Nephron (organoid): ENCODE measurements around the gene CAV1.

Experiments
- H3K27ac Mint-ChIP-seq, 3 experiments: 2 replicates each; pipeline ENCODE4 v1.8.0; 2020; ENCODE audit warnings: mixed read lengths in 3 of 3, mild to moderate bottlenecking in 2 of 3, moderate library complexity in 1 of 3
- H3K27me3 Mint-ChIP-seq: 2 replicates; pipeline ENCODE4 v1.8.0; 2021; ENCODE audit warnings: low read depth, mild to moderate bottlenecking, moderate library complexity, mixed read lengths
- H3K36me3 Mint-ChIP-seq: 2 replicates; pipeline ENCODE4 v1.8.0; 2020; ENCODE audit warnings: low read depth, mixed read lengths
- H3K4me1 Mint-ChIP-seq: 2 replicates; pipeline ENCODE4 v1.8.0; 2020; ENCODE audit warnings: mixed read lengths
- H3K4me3 Mint-ChIP-seq, 3 experiments: 2 replicates each; pipeline ENCODE4 v1.8.0; 2020; ENCODE audit warnings: mild to moderate bottlenecking in 3 of 3, mixed read lengths in 3 of 3, moderate library complexity in 2 of 3
- H3K9me3 Mint-ChIP-seq: 2 replicates; pipeline ENCODE4 v1.8.0; 2020; ENCODE audit warnings: mixed read lengths
- TF ChIP-seq, protein P1 (sequence below), 3 experiments: fragments of 200-600 bp; sonication (generic); IDR thresholded peaks; one replicate each; pipeline ENCODE4 v1.5.0; 2021; ENCODE audit warnings: antibody characterized with exemption in 3 of 3; ENCODE audit not compliant: unreplicated experiment in 3 of 3

CAV1 gene

DNA sequence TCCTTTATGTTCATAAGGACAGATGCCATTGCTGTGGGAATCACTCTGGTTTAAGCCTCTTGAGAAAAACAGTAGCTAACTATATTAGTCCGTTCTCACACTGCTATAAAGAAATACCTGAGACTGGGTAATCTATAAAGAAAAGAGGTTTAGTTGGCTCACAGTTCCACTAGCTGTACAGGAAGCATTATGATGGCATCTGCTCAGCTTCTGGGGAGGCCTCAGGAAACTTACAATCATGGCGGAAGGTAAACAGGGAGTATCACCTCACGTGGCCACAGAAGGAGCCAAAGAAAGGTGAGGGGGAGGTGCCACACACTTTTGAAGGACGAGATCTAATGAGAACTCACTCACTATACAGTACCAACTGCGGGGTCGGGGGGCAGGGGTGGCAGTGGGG lies 28.2 kb upstream of the CAV1 start:
- H3K4me1 Mint-ChIP-seq = peaks cover 13% of the 10 kb centered on the region
- TF ChIP-seq, protein P1, sequence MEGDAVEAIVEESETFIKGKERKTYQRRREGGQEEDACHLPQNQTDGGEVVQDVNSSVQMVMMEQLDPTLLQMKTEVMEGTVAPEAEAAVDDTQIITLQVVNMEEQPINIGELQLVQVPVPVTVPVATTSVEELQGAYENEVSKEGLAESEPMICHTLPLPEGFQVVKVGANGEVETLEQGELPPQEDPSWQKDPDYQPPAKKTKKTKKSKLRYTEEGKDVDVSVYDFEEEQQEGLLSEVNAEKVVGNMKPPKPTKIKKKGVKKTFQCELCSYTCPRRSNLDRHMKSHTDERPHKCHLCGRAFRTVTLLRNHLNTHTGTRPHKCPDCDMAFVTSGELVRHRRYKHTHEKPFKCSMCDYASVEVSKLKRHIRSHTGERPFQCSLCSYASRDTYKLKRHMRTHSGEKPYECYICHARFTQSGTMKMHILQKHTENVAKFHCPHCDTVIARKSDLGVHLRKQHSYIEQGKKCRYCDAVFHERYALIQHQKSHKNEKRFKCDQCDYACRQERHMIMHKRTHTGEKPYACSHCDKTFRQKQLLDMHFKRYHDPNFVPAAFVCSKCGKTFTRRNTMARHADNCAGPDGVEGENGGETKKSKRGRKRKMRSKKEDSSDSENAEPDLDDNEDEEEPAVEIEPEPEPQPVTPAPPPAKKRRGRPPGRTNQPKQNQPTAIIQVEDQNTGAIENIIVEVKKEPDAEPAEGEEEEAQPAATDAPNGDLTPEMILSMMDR (IDR thresholded peaks at IDR 0.05; ENCODE audit: unreplicated experiment in 3 of 3) = no peak
- H3K9me3 Mint-ChIP-seq = peaks cover 2% of the 10 kb centered on the region
- no peak overlapping the region for H3K27ac Mint-ChIP-seq
- H3K36me3 Mint-ChIP-seq = peaks cover 3% of the 10 kb centered on the region
- H3K27me3 Mint-ChIP-seq = peaks cover 35% of the 10 kb centered on the region
- no peak overlapping the region for H3K4me3 Mint-ChIP-seq

GRCh38 chr7:116497708-116498107 lies 27.1 kb upstream of the CAV1 start:
- Mint-ChIP-seq H3K4me3 (peak overlapping the region; percentile 26 to 58 (median 53)), H3K27ac (no peak overlapping the region), H3K27me3 (peaks cover 43% of the 10 kb centered on the region), H3K4me1 (peaks cover 6% of the 10 kb centered on the region), H3K36me3 (peaks cover 3% of the 10 kb centered on the region), H3K9me3 (peaks cover 2% of the 10 kb centered on the region)
- TF ChIP-seq, protein P1 (IDR thresholded peaks at IDR 0.05; ENCODE audit: unreplicated experiment in 3 of 3) = no peak

DNA sequence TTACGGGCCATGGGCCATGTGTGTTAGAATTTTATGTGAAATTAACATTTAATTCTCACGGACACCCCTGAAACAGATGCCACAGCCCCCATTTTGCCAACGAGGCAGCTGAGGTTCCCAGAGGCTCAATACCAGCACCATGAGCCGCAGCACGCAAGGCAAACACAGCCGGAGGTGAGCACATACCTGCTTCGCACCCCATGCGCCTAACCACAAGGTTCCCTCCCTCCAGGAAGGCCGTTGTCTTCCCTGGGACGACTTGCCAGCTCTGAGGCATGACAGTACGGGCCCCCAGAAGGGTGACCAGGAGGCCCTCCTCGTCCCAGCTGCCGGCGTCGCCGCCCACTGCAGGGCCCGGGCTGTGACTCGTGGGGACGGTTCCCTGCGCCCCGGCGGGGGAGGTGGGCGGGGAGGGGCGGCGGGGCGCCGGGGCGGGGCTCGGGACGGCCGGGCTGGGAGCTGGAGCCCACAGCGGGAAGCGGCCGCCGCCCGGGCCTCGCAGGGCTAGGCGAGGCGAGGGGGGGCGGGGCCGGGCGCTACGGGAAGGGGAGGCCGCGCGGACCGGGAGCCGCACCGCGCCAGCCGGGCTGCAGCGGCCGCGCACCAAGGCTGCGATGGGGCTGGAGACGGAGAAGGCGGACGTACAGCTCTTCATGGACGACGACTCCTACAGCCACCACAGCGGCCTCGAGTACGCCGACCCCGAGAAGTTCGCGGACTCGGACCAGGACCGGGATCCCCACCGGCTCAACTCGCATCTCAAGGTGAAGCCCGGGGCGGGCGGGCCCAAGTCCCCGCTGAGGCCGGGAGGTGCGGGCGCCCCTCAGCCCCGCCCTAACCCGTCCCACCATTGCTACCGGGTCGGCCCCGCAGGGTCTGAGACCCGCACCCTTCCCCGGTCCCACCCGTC lies 25.4 kb upstream of the CAV1 start, which contains the start of gene CAV2:
Gene CAV2 (plus strand): TSS at position 571 of the 910 bp plus-strand sequence. CDS start 44 bp downstream, at position 615.
- TF ChIP-seq, protein P1 (IDR thresholded peaks at IDR 0.05; ENCODE audit: unreplicated experiment in 3 of 3) = no peak
- Mint-ChIP-seq H3K4me3 (peak within 1 kb of the TSS; percentile 86 to 88 (median 86)), H3K4me1 (peaks cover 6% of the 10 kb centered on the region), H3K36me3 (peaks cover 3% of the 10 kb centered on the region), H3K27ac (peak within 1 kb of the TSS in 2 of 3 experiments; percentile 50 to 73), H3K27me3 (peaks cover 53% of the 10 kb centered on the region), H3K9me3 (peaks cover 2% of the 10 kb centered on the region)

DNA sequence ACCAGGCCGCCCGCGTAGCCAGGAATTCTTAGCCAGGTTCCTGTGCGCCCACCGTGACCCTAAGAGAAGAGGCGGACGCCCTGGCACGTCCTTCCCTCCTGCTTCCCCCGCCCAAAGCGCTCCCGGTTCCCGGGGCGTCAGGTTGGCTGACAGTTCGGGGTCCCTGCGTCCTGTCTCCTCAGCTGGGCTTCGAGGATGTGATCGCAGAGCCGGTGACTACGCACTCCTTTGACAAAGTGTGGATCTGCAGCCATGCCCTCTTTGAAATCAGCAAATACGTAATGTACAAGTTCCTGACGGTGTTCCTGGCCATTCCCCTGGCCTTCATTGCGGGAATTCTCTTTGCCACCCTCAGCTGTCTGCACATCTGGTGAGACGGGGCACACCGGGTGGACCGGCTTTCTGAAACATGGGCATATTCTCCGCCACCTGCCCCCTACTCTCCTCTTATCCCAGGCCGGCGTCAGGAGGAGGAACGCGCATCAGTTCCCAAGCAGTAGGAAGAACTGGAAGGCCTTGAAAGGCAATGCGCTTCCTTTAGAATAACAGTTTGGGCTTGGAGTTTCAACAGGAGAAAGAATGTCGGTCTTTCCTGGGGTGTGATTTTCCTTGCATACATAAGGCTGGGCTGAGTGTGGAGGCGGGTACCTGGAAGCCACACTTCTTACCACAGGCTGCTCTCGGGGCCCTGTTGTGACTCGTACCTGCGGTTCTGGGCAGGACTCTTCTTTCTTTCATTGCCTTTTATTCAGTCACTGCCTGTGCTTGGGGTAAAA lies 24.6 kb upstream of the CAV1 start:
- TF ChIP-seq, protein P1 (IDR thresholded peaks at IDR 0.05; ENCODE audit: unreplicated experiment in 3 of 3) = no peak

DNA sequence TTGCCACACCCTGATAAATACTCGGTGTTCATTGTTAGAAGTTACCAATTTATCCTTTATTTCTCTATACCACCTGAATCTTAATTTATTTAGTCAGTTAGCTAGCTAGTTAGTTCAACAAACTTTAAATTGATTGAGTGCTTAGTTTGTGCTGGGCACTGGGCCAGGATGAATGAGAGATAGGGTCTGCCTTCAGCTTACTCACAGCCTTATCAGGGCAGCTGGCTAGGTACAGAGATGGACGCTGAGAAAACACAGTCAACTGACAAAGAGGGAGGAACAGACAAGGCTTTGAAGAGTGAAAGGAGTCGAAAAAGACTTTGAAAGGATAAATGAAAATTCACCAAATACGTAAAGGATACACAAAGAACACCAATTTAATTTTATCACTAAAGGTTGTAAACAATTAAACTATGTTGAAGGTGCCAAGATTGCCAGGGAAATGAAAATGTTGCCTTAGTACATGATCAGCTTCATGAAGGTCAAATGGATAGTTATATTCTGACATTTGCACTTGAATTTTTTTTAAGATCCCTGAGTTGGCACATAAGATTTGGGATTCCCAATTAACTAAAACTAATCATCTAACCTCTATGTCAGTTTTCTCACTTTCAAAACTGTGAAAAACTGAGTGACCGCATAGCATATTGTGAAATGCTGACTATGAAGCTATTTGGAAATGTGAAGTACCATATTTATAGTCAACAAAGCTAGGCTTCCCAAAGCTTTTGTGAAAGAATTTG lies 23.2 kb upstream of the CAV1 start:
- TF ChIP-seq, protein P1 (IDR thresholded peaks at IDR 0.05; ENCODE audit: unreplicated experiment in 3 of 3) = no peak
- Mint-ChIP-seq H3K27me3 (peaks cover 59% of the 10 kb centered on the region), H3K4me3 (peak overlapping the region; percentile 4 to 26 (median 19)), H3K27ac (no peak overlapping the region), H3K4me1 (peaks cover 6% of the 10 kb centered on the region), H3K9me3 (peaks cover 2% of the 10 kb centered on the region), H3K36me3 (peaks cover 3% of the 10 kb centered on the region)

More for the DNA sequence above, 24.6 kb upstream of the CAV1 start:
- peaks cover 3% of the 10 kb centered on the region for H3K36me3 Mint-ChIP-seq
- H3K27me3 Mint-ChIP-seq = peaks cover 55% of the 10 kb centered on the region
- H3K27ac Mint-ChIP-seq = peak overlapping the region in 2 of 3 experiments; percentile 50 to 73
- peaks cover 6% of the 10 kb centered on the region for H3K4me1 Mint-ChIP-seq
- peak overlapping the region; percentile 86 to 88 (median 86) for H3K4me3 Mint-ChIP-seq
- peaks cover 2% of the 10 kb centered on the region for H3K9me3 Mint-ChIP-seq
